HepG2 (cell line): ENCODE measurements around the gene LEF1. TPM values are rescaled to one million over a fixed set of nuclear protein-coding genes. Genes with fewer than 3 reads are reported as not detected.

Source experiments
- ASH2L ChIP-seq: fragments of 300-600, 200-600 bp; sonication (generic); IDR thresholded peaks from 2 replicates; pipeline ENCODE4 v1.7.0; 2017; ENCODE audit warnings: low read depth, mild to moderate bottlenecking, moderate library complexity, mixed read lengths, low read length; ENCODE audit not compliant: insufficient read length
- DPF2 ChIP-seq: sonication (generic); formaldehyde crosslinking; IDR thresholded peaks from 2 replicates; pipeline ENCODE4 v1.4.0; 2020; ENCODE audit warnings: mild to moderate bottlenecking, low read depth, missing genetic modification reagents, borderline replicate concordance
- FOSL1 ChIP-seq: sonication (generic); formaldehyde crosslinking; IDR thresholded peaks from 2 replicates; pipeline ENCODE4 v1.9.0; 2021; ENCODE audit warnings: missing genetic modification reagents, borderline replicate concordance
- GLI4 ChIP-seq: sonication (generic); formaldehyde crosslinking; IDR thresholded peaks from 2 replicates; pipeline ENCODE4 v1.5.1; 2020; ENCODE audit warnings: missing genetic modification reagents, mild to moderate bottlenecking, moderate library complexity, borderline replicate concordance
- NR2F6 ChIP-seq, 2 experiments: IDR thresholded peaks; 2 replicates each; pipeline ENCODE4 v1.6.1; 2016; ENCODE audit warnings: antibody characterized with exemption in 1 of 2, mild to moderate bottlenecking in 1 of 2
- RBAK ChIP-seq: sonication (generic); formaldehyde crosslinking; IDR thresholded peaks from 2 replicates; pipeline ENCODE4 v1.5.1; 2020; ENCODE audit warnings: mild to moderate bottlenecking, missing genetic modification reagents
- ZFP36L2 ChIP-seq: sonication (generic); formaldehyde crosslinking; IDR thresholded peaks from 2 replicates; pipeline ENCODE4 v1.4.0; 2020; ENCODE audit warnings: missing genetic modification reagents
- polyA plus RNA-seq, 8 experiments: library from polyadenylated mRNA; depleted of rRNA in 3 of 8; stranded (reverse) in 7 of 8; unstranded in 1 of 8; fragments of >200 nt; fragmentation: Illumina TruSeq in 4 of 8; extraction: Trizol in 4 of 8; gene quantifications; 2 replicates each; pipeline versions ENCODE4 v1.2.1 to v1.2.3, GENCODE V29; 2011 to 2016; ENCODE audit warnings: low read depth in 4 of 8, missing spikeins in 1 of 8, mixed read lengths in 1 of 8; ENCODE audit not compliant: insufficient read depth in 1 of 8
- total RNA-seq, 5 experiments: library from RNA; depleted of rRNA; stranded (reverse); fragments of >200 nt; fragmentation: Illumina TruSeq; extraction: Trizol; gene quantifications; 2 replicates each; pipeline ENCODE4 v1.2.3, GENCODE V29; 2016; ENCODE audit warnings: low read depth in 1 of 5
- TF ChIP-seq, protein P1 (sequence below), 2 experiments: sonication (generic) in 1 of 2; formaldehyde crosslinking in 1 of 2; IDR thresholded peaks; 2 replicates each; pipeline versions ENCODE4 v1.4.0 to v1.6.1; 2016 to 2020; ENCODE audit warnings: borderline replicate concordance in 1 of 2, low read depth in 1 of 2, mild to moderate bottlenecking in 1 of 2, missing genetic modification reagents in 1 of 2
- TF ChIP-seq, protein P2 (sequence below): sonication (generic); formaldehyde crosslinking; IDR thresholded peaks from 2 replicates; pipeline ENCODE4 v1.5.0; 2020; ENCODE audit warnings: missing genetic modification reagents
- TF ChIP-seq, protein P3 (sequence below): sonication (generic); formaldehyde crosslinking; IDR thresholded peaks from 2 replicates; pipeline ENCODE4 v1.4.0; 2020; ENCODE audit warnings: mild to moderate bottlenecking, missing genetic modification reagents, borderline replicate concordance

Gene LEF1
- total and polyA plus RNA-seq, 2 of the 13 experiments (the other 11 are each of a cell fraction or from before 2014, with no cell fraction given), result 0.22 to 0.29 TPM

DNA sequence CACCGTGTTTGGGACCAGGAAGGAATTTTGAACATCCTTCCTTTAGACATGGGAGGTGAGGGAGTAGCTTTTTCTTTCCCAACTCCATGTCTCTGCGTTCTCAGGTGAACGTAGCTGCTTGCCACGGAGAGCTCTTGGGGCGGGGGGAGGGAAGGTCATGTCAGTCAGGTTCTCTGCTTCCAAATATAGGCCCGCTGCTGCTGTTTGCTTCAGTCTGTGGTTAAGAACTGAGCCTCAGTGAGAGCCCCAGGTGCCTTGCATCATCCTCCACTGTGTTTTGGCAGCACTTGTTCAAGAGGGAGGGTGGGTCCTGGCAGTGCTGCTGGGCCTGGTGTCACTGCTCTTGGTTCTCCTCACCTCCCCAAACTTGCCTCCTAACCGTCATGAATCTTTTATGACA lies 132.5 kb downstream of the LEF1 start (continued):
- TF ChIP-seq, protein P1, sequence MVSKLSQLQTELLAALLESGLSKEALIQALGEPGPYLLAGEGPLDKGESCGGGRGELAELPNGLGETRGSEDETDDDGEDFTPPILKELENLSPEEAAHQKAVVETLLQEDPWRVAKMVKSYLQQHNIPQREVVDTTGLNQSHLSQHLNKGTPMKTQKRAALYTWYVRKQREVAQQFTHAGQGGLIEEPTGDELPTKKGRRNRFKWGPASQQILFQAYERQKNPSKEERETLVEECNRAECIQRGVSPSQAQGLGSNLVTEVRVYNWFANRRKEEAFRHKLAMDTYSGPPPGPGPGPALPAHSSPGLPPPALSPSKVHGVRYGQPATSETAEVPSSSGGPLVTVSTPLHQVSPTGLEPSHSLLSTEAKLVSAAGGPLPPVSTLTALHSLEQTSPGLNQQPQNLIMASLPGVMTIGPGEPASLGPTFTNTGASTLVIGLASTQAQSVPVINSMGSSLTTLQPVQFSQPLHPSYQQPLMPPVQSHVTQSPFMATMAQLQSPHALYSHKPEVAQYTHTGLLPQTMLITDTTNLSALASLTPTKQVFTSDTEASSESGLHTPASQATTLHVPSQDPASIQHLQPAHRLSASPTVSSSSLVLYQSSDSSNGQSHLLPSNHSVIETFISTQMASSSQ (IDR thresholded peaks at IDR 0.05; ENCODE audit: low read depth), result no peak
- TF ChIP-seq, protein P1 (CRISPR knock-in tag; IDR thresholded peaks at IDR 0.05; ENCODE audit: borderline replicate concordance), result no peak
- TF ChIP-seq FOSL1 (CRISPR knock-in tag) (no peak), RBAK (CRISPR knock-in tag) (no peak), ZFP36L2 (no peak), DPF2 (CRISPR knock-in tag) (no peak), GLI4 (CRISPR knock-in tag) (no peak), ASH2L (no peak), NR2F6 (IDR thresholded peaks at IDR 0.05) (no peak), NR2F6 (CRISPR knock-in tag; IDR thresholded peaks at IDR 0.05) (no peak)
- TF ChIP-seq, protein P2, sequence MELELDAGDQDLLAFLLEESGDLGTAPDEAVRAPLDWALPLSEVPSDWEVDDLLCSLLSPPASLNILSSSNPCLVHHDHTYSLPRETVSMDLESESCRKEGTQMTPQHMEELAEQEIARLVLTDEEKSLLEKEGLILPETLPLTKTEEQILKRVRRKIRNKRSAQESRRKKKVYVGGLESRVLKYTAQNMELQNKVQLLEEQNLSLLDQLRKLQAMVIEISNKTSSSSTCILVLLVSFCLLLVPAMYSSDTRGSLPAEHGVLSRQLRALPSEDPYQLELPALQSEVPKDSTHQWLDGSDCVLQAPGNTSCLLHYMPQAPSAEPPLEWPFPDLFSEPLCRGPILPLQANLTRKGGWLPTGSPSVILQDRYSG (CRISPR knock-in tag), result no peak
- TF ChIP-seq, protein P3, sequence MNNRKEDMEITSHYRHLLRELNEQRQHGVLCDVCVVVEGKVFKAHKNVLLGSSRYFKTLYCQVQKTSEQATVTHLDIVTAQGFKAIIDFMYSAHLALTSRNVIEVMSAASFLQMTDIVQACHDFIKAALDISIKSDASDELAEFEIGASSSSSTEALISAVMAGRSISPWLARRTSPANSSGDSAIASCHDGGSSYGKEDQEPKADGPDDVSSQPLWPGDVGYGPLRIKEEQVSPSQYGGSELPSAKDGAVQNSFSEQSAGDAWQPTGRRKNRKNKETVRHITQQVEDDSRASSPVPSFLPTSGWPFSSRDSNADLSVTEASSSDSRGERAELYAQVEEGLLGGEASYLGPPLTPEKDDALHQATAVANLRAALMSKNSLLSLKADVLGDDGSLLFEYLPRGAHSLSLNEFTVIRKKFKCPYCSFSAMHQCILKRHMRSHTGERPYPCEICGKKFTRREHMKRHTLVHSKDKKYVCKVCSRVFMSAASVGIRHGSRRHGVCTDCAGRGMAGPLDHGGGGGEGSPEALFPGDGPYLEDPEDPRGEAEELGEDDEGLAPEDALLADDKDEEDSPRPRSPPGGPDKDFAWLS (CRISPR knock-in tag), result no peak
